ENCODE results near the gene SIK2.
"Not testable (repeated sequence)": the region's sequence is repeated elsewhere in the genome, so short reads cannot be mapped to it uniquely, and the experiment has no call there.

Gene SIK2

GRCh38 chr11:111629499-111629898, 27.2 kb downstream of the SIK2 start:
- DNase-seq = no peak

- DNase-seq = no peak
Observed at GRCh38 chr11:111631024-111631665, 28.9 kb downstream of the SIK2 start.

- no peak for DNase-seq
Observed at GRCh38 chr11:111631666-111632039, 29.4 kb downstream of the SIK2 start.

GRCh38 chr11:111632516-111633220, 30.4 kb downstream of the SIK2 start:
- DNase-seq = no peak

- no peak for DNase-seq
Observed at GRCh38 chr11:111633248-111633647, 31.0 kb downstream of the SIK2 start.

- DNase-seq = no peak
Observed at GRCh38 chr11:111633756-111634362, 31.6 kb downstream of the SIK2 start.

GRCh38 chr11:111634981-111635705, 32.9 kb downstream of the SIK2 start:
- no peak for DNase-seq

GRCh38 chr11:111635706-111636045, 33.4 kb downstream of the SIK2 start:
- no peak for DNase-seq

- DNase-seq = no peak
Observed at GRCh38 chr11:111637885-111638284, 35.6 kb downstream of the SIK2 start.

- DNase-seq = no peak
Observed at GRCh38 chr11:111639226-111639925, 37.1 kb downstream of the SIK2 start.

GRCh38 chr11:111641339-111642015, 39.2 kb downstream of the SIK2 start:
- no peak for DNase-seq

- DNase-seq = no peak
Observed at GRCh38 chr11:111642542-111642941, 40.3 kb downstream of the SIK2 start.

- DNase-seq = no peak
Observed at GRCh38 chr11:111644922-111645321, 42.7 kb downstream of the SIK2 start.

GRCh38 chr11:111645657-111646316, 43.5 kb downstream of the SIK2 start:
- DNase-seq = no peak

- not testable (repeated sequence) for DNase-seq
Observed at GRCh38 chr11:111651336-111651735, 49.1 kb downstream of the SIK2 start.

GRCh38 chr11:111652184-111652583, 49.9 kb downstream of the SIK2 start:
- DNase-seq = no peak

- no peak for DNase-seq
Observed at GRCh38 chr11:111654601-111655000, 52.4 kb downstream of the SIK2 start.

- no peak for DNase-seq
Observed at GRCh38 chr11:111655924-111656323, 53.7 kb downstream of the SIK2 start.

- not testable (repeated sequence) for DNase-seq
Observed at GRCh38 chr11:111657905-111658304, 55.7 kb downstream of the SIK2 start.

- not testable (repeated sequence) for DNase-seq
Observed at GRCh38 chr11:111658493-111658892, 56.2 kb downstream of the SIK2 start.

- no peak for DNase-seq
Observed at GRCh38 chr11:111659201-111660115, 57.2 kb downstream of the SIK2 start.
